Temporal lobe (tissue), 1 donor: ENCODE data around the gene CEP120. TPM values are rescaled to one million over a fixed set of nuclear protein-coding genes. Genes with fewer than 3 reads are reported as not detected.

Experiments
- total RNA-seq: library from RNA; depleted of rRNA; stranded (reverse); fragments of >200 nt; gene quantifications from one replicate; pipeline ENCODE4 v1.2.3, GENCODE V29; 2014

Gene CEP120
- total RNA-seq, 1 donor from 2014 or later = 30.2 TPM

Other genes with a start within 250 kb of the CEP120 start
- gene CSNK1G3, start 88.8 kb upstream of the CEP120 start, total RNA-seq = 136 TPM